Left cardiac atrium (tissue), 4 donors: ENCODE data around the gene AP5M1. TPM values are rescaled to one million over a fixed set of nuclear protein-coding genes. Genes with fewer than 3 reads are reported as not detected.
"Not testable (repeated sequence)": the region's sequence is repeated elsewhere in the genome, so short reads cannot be mapped to it uniquely, and the experiment has no call there.

Experiments used
- ATAC-seq, 2 donors: fragments of 200-7000 bp; cut with Tn5 transposase; one replicate each; pipeline ENCODE4 v1.9.1; 2020; ENCODE audit warnings: mild to moderate bottlenecking in 2 of 2, moderate library complexity in 2 of 2
- DNase-seq: peaks from one replicate; pipeline ENCODE4 v3.0.0-alpha.2; 2020
- intact Hi-C, 2 donors: fragments of 100-400 bp; cut with DNase I; formaldehyde crosslinking; loops; one replicate each; pipeline versions ENCODE4 v1.14.1 to v1.15.1; 2022 to 2023
- total RNA-seq, 2 donors: library from RNA; stranded (reverse); fragmentation: NEBNext Ultra II Directional; extraction: Animal tissue kit (Norgen Biotek cat#: 25700); gene quantifications; one replicate each; pipeline ENCODE4 v1.2.1, GENCODE V29; 2021
- donor health status: DM: no; HTN: yes; CAD: no.
- donor health status: DM: no; HTN: yes; CAD: no; lungs with severe emphysema.
- donor health status: DM: yes; HTN: yes; CAD: no.
- donor health status: Dilated cardiomyopathy.

AP5M1 gene
- total RNA-seq, 2 donors from 2014 or later: 38.3 to 51.2 TPM

- DNase-seq, intact Hi-C loops, ATAC-seq: not testable (repeated sequence)
These were observed 65.0 kb downstream of the AP5M1 start for GRCh38 chr14:57333726-57334125.

- intact Hi-C loops, ATAC-seq, DNase-seq: not testable (repeated sequence)
These were observed 75.0 kb downstream of the AP5M1 start for GRCh38 chr14:57343545-57344297.

GRCh38 chr14:57345106-57345505 is 76.3 kb downstream of the AP5M1 start:
- ATAC-seq (no peak), DNase-seq (no peak)
- intact Hi-C loops: no loop called here

GRCh38 chr14:57346741-57347140 is 78.0 kb downstream of the AP5M1 start:
- intact Hi-C loops: no loop called here
- no peak for DNase-seq
- ATAC-seq: no peak

Other genes with a start within 250 kb of the AP5M1 start
- gene EXOC5, start 66 bp upstream of the AP5M1 start, total RNA-seq: 10 to 100 TPM; 56.0 to 56.5 TPM
- gene NAA30, start 121.6 kb downstream of the AP5M1 start, total RNA-seq: 10 to 100 TPM; 17.1 to 22.6 TPM
- gene CCDC198, start 224.9 kb downstream of the AP5M1 start, total RNA-seq: not detected